ENCODE data around the gene BTD. TPM values are rescaled to one million over a fixed set of nuclear protein-coding genes. Genes with fewer than 3 reads are reported as not detected.

Gene BTD
- total RNA-seq, 1 donor from 2014 or later: 12.7 TPM

DNA sequence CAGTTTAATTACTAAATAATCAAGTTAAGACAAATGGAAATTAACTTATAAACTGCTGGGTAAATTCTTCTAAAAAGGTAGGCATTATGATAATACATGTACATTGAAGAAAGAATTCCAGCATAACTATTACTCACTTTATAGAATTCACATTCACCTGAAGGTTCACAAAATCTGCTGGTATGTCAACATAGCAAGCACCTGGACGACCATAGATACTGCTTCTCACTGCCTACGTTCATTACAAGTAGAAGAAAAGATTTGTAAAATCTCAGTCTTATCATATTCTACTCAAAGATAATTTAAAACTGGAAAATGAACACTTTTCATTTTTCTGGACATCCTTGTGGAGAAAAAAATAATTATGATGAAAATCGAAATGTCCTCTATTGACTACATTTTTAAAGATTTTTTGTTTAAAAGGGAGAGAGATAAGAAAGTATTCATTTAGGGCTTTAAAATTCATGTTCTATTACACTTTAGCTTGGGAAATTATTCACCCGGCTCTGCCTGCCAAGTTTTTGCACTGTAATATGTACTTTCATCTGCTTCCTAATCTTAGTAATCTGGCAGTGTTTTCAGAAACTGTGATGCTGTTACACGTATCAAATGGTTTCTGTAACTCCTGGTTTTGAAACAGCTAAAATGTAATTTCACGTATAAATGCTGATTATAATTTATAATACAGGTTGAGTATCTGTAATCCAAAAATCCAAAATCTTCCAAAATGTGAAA lies 16.3 kb upstream of the BTD start:
- TF ChIP-seq, protein P1, sequence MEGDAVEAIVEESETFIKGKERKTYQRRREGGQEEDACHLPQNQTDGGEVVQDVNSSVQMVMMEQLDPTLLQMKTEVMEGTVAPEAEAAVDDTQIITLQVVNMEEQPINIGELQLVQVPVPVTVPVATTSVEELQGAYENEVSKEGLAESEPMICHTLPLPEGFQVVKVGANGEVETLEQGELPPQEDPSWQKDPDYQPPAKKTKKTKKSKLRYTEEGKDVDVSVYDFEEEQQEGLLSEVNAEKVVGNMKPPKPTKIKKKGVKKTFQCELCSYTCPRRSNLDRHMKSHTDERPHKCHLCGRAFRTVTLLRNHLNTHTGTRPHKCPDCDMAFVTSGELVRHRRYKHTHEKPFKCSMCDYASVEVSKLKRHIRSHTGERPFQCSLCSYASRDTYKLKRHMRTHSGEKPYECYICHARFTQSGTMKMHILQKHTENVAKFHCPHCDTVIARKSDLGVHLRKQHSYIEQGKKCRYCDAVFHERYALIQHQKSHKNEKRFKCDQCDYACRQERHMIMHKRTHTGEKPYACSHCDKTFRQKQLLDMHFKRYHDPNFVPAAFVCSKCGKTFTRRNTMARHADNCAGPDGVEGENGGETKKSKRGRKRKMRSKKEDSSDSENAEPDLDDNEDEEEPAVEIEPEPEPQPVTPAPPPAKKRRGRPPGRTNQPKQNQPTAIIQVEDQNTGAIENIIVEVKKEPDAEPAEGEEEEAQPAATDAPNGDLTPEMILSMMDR (IDR thresholded peaks at IDR 0.05; ENCODE audit: partially characterized antibody, unreplicated experiment): no peak
- no peak overlapping the region for H3K27ac Mint-ChIP-seq (ENCODE audit: unreplicated experiment)
- no peak for DNase-seq
- no peaks in the 10 kb centered on the region for H3K36me3 Mint-ChIP-seq (ENCODE audit: unreplicated experiment)
- no peaks in the 10 kb centered on the region for H3K4me1 Mint-ChIP-seq (ENCODE audit: low read depth, unreplicated experiment)
- H3K27me3 Mint-ChIP-seq (ENCODE audit: unreplicated experiment): no peaks in the 10 kb centered on the region
- no peaks in the 10 kb centered on the region for H3K9me3 Mint-ChIP-seq (ENCODE audit: unreplicated experiment)
- H3K4me3 Mint-ChIP-seq (ENCODE audit: unreplicated experiment): no peak overlapping the region

DNA sequence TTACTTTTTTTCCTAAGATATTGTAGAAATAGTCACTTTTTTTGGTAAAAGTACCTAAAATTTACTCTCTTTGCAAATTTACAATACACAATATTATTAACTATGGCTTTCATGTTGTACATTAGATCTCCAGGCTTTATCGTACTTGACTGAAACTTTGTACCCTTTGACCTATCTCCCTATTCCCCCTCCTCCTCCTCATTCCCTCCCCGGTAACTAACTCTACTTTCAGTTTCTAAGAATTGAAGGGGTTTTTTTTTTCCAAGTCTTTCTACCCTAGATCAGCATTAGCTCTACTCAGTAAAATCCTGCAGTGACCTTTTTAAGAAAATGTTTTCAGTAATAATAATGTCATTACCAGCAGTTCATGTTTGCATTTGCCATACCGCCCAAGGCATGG lies 10.3 kb upstream of the BTD start:
- Mint-ChIP-seq H3K4me1 (ENCODE audit: low read depth, unreplicated experiment) (no peaks in the 10 kb centered on the region), H3K4me3 (ENCODE audit: unreplicated experiment) (no peak overlapping the region), H3K27ac (ENCODE audit: unreplicated experiment) (no peak overlapping the region), H3K27me3 (ENCODE audit: unreplicated experiment) (no peaks in the 10 kb centered on the region), H3K36me3 (ENCODE audit: unreplicated experiment) (no peaks in the 10 kb centered on the region), H3K9me3 (ENCODE audit: unreplicated experiment) (no peaks in the 10 kb centered on the region)
- no peak for DNase-seq
- TF ChIP-seq, protein P1 (IDR thresholded peaks at IDR 0.05; ENCODE audit: partially characterized antibody, unreplicated experiment): no peak

DNA sequence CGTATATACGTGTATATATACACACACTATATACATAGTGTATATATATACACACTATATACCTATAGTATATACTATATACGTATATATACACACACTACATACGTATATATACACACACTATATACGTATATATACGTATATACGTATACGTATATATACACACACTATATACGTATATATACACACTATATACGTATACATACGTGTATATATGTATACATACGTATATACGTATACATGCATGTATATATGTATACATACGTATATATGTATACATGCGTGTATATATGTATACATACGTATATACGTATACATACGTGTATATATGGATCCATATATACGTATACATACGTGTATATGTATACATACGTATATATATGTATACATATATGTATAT lies 9.6 kb upstream of the BTD start:
- TF ChIP-seq, protein P1 (IDR thresholded peaks at IDR 0.05; ENCODE audit: partially characterized antibody, unreplicated experiment): no peak
- Mint-ChIP-seq H3K27me3 (ENCODE audit: unreplicated experiment) (no peaks in the 10 kb centered on the region), H3K4me3 (ENCODE audit: unreplicated experiment) (no peak overlapping the region), H3K36me3 (ENCODE audit: unreplicated experiment) (no peaks in the 10 kb centered on the region), H3K27ac (ENCODE audit: unreplicated experiment) (no peak overlapping the region), H3K9me3 (ENCODE audit: unreplicated experiment) (no peaks in the 10 kb centered on the region), H3K4me1 (ENCODE audit: low read depth, unreplicated experiment) (no peaks in the 10 kb centered on the region)
- DNase-seq: no peak

DNA sequence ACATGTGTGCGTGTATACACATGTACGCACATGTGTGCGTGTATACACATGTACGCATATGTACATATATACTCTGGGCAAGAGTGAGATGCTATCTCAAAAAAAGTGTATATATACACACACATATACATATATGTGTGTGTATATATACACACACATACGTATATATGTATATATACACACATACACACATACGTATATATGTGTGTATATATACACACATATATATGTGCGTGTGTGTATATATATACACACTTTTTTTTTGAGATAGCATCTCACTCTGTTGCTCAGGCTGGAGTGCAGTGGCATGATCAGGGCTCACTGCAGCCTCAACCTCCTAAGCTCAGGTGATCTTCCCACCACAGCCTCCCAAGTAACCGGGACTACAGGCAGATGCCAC lies 8.6 kb upstream of the BTD start:
- no peak for DNase-seq
- no peaks in the 10 kb centered on the region for H3K36me3 Mint-ChIP-seq (ENCODE audit: unreplicated experiment)
- TF ChIP-seq, protein P1 (IDR thresholded peaks at IDR 0.05; ENCODE audit: partially characterized antibody, unreplicated experiment): no peak
- no peaks in the 10 kb centered on the region for H3K9me3 Mint-ChIP-seq (ENCODE audit: unreplicated experiment)
- no peaks in the 10 kb centered on the region for H3K27me3 Mint-ChIP-seq (ENCODE audit: unreplicated experiment)
- H3K4me1 Mint-ChIP-seq (ENCODE audit: low read depth, unreplicated experiment): no peaks in the 10 kb centered on the region
- no peak overlapping the region for H3K27ac Mint-ChIP-seq (ENCODE audit: unreplicated experiment)
- H3K4me3 Mint-ChIP-seq (ENCODE audit: unreplicated experiment): no peak overlapping the region

DNA sequence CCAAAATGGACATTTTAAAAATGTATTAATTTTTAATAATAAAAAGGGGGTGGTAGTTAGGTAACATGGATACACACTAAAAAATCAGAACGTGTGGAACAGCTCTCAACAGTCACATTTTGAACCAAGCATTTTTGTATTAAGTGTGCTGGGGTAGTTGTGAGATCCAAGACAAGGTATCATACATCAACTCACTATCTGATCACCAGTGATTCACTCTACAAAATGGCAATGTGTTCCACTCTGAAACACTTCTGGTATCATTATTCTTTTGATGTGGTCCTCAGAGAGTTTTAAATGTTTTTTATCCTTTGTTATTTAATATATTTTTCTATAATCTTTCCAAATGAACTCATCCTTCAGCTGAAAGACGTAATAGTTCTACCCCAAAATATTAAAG lies 5.6 kb upstream of the BTD start:
- Mint-ChIP-seq H3K4me1 (ENCODE audit: low read depth, unreplicated experiment) (peaks cover 6% of the 10 kb centered on the region), H3K27me3 (ENCODE audit: unreplicated experiment) (peaks cover under 1% of the 10 kb centered on the region), H3K9me3 (ENCODE audit: unreplicated experiment) (peaks cover under 1% of the 10 kb centered on the region), H3K27ac (ENCODE audit: unreplicated experiment) (no peak overlapping the region), H3K4me3 (ENCODE audit: unreplicated experiment) (no peak overlapping the region), H3K36me3 (ENCODE audit: unreplicated experiment) (no peaks in the 10 kb centered on the region)
- TF ChIP-seq, protein P1 (IDR thresholded peaks at IDR 0.05; ENCODE audit: partially characterized antibody, unreplicated experiment): no peak
- DNase-seq: no peak
